H1 (cell line): ENCODE data around the gene TCEA3. TPM values are rescaled to one million over a fixed set of nuclear protein-coding genes. Genes with fewer than 3 reads are reported as not detected.

ENCODE experiments used
- RFX5 ChIP-seq: IDR thresholded peaks from 2 replicates; pipeline ENCODE4 v1.6.1; 2011; ENCODE audit warnings: low read depth, low read length, improper control_type of control experiment, borderline replicate concordance
- SP2 ChIP-seq: IDR thresholded peaks from 2 replicates; pipeline ENCODE4 v1.6.1; 2012; ENCODE audit warnings: mild to moderate bottlenecking, low read length, inconsistent platforms
- YY1 ChIP-seq: IDR thresholded peaks from 2 replicates; pipeline ENCODE4 v1.6.1; 2011; ENCODE audit warnings: low read depth, mild to moderate bottlenecking, low read length
- polyA plus RNA-seq, 7 experiments: library from polyadenylated mRNA; depleted of rRNA in 3 of 7; stranded (reverse) in 5 of 7; unstranded in 2 of 7; fragments of >200 nt in 5 of 7; fragments of 200-250 nt in 2 of 7; gene quantifications; 1 replicate in 5 of 7; 2 replicates in 1 of 7; 4 replicates in 1 of 7; pipeline versions ENCODE4 v1.2.1 to v1.2.3, GENCODE V29; 2011 to 2013; ENCODE audit warnings: missing spikeins in 2 of 7, mixed read lengths in 2 of 7
- total RNA-seq: library from RNA; stranded (reverse); fragmentation: NEBNext Ultra II Directional; extraction: Animal tissue kit (Norgen Biotek cat#: 25700); gene quantifications from 2 replicates; pipeline ENCODE4 v1.2.1, GENCODE V29; 2021

The TCEA3 gene
- total and polyA plus RNA-seq, 2 of the 8 experiments (the other 6 are each of a cell fraction or from before 2014, with no cell fraction given) = 0.08 TPM; not detected in 1

DNA sequence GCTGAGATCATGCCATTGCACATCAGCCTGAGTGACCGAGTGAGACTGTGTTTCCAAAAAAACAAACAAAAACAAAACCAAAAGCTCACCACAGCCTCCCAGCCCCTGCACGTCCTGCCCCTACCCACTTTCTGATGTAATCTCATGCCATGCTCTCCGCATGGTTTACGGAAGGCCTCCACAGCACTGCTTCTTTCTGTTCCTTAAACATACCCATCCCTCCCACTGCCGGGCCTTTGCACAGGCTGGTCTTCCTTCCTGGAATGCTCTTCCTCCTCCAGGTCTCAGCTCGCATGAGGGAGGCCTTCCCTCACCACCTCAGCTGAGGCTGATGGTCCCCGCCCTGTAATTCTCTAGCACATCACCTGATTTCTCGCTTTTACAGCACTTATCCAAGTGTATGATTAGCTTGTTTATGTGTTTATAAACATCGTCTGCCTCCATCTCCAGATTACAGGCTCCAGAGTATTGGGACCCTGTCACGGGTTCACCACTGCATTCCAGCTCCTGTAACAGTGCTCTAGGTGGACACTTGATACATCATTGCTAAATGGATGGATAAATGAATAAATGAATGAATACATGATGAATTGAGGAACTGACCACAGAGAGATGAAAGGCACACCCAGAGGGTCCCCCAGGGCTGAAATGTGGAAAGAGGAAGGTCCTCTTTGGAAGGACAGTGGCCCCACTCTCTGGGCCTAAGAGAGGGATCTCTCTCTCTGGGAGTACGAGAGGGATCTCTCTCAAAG is 22.1 kb downstream of the TCEA3 start (continued):
- TF ChIP-seq YY1 (no peak), RFX5 (no peak), SP2 (no peak)
- TF ChIP-seq, all 59 proteins: peak for 0
